ENCODE data around the gene MTMR8.
"Not testable (repeated sequence)": the region's sequence is repeated elsewhere in the genome, so short reads cannot be mapped to it uniquely, and the experiment has no call there.

Gene MTMR8

GRCh38 chrX:64394874-64395567, at the start of gene MTMR8:
MTMR8 (minus strand) TSS chrX:64395452; CDS start chrX:64395363, 89 bp downstream.
- DNase-seq (ENCODE audit: low spot score), result peak; percentile 69

- DNase-seq (ENCODE audit: low spot score), result no peak
Measured at GRCh38 chrX:64439551-64439950, 44.3 kb upstream of the MTMR8 start.

DNA sequence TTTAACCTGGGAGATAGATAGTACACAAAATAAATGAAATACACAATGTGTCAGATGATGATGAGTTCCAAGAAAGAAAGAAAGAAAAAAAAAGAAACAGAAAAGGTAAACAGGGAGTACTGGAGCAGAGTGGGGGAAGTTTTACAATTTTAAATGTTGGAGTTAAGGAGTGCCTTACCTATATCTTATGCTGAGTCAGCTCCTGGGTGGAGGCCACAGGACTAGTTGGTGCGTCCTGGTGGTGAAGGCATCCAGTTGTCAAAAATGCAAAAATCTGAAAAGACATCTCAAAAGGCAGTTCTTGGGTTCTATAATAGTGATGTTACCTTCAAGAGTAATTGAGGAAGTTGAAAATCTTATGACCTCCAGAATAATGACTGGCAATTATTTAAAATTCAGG, 42.4 kb upstream of the MTMR8 start:
- DNase-seq (ENCODE audit: low spot score), result no peak

GRCh38 chrX:64437218-64437617, 42.0 kb upstream of the MTMR8 start:
- peak; percentile 6 for DNase-seq (ENCODE audit: low spot score)

DNA sequence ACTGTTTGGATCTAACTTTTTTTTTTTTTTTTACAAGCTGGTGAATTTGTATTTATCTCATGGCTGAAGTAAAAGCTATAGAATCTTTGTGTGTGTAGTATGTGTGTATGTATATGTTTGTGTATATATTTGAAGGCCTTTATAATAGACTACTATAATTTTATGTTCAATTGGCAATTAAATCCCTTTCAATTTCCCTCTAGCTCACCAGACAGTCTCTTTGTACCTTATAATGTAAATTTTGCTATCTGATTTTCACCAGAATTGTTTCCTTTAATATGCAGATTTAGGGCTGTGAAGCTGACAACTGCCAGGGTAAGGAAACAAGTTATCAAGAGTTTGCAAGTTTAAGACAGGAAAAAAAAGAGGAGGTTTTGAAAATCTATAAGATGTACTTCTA, 33.1 kb upstream of the MTMR8 start:
- DNase-seq (ENCODE audit: low spot score), result no peak

DNA sequence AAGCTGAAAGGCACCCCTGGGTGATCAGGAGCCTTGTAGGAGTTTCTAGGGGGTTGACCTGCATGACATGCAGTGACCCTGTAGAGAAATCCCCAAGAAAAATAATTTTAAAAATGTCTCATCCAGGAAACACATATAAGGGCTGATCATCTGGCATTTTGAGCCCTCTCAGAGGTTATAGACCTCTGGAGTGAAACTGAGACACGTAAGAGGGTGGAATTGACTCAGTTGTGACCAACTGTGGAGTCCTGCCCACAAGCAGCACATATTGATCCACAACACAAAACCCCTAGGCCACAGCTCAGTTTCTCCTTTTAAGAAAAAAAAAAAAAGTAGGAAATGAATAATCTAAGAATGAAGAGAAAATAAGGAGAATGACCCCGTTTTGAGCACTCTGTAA, 32.5 kb upstream of the MTMR8 start:
- no peak for DNase-seq (ENCODE audit: low spot score)

GRCh38 chrX:64427281-64427680, 32.0 kb upstream of the MTMR8 start:
- no peak for DNase-seq (ENCODE audit: low spot score)

DNA sequence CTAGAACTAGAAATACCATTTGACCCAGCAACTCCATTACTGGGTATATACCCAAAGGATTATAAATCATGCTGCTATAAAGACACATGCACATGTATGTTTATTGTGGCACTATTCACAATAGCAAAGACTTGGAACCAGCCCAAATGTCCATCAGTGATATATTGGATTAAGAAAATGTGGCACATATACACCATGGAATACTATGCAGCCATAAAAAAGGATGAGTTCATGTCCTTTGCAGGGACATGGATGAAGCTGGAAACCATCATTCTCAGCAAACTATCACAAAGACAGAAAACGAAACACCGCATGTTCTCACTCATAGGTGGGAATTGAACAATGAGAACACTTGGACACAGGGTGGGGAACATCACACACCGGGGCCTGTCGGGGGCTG, 14.5 kb upstream of the MTMR8 start:
- not testable (repeated sequence) for DNase-seq (ENCODE audit: low spot score)

GRCh38 chrX:64398088-64398487, 2.8 kb upstream of the MTMR8 start:
- DNase-seq (ENCODE audit: low spot score), result no peak

- no peak for DNase-seq (ENCODE audit: low spot score)
Measured at GRCh38 chrX:64395568-64395929, 297 bp upstream of the MTMR8 start.

- no peak for DNase-seq (ENCODE audit: low spot score)
Measured at GRCh38 chrX:64394059-64394873, 986 bp downstream of the MTMR8 start.

DNA sequence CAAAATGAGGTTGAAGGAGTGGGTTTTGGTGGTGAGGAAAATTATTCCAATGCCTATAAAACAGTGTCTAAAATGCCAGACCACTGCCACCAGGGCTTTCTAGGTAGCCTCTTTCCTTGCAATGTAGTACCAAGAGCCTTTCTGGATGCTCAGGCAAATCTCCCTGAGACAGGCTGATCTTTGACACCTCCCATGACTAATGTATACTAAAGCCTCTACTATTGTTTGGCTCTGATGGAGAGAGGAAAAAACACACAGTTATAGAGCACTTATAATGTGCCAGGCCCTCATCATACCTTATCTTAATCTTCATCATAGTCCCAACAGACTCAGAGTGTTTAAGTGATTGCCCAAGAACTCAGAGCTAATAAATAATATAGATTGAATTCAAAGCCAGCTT, 5.8 kb downstream of the MTMR8 start:
- DNase-seq (ENCODE audit: low spot score), result no peak

GRCh38 chrX:64380789-64381188, 14.5 kb downstream of the MTMR8 start:
- not testable (repeated sequence) for DNase-seq (ENCODE audit: low spot score)

DNA sequence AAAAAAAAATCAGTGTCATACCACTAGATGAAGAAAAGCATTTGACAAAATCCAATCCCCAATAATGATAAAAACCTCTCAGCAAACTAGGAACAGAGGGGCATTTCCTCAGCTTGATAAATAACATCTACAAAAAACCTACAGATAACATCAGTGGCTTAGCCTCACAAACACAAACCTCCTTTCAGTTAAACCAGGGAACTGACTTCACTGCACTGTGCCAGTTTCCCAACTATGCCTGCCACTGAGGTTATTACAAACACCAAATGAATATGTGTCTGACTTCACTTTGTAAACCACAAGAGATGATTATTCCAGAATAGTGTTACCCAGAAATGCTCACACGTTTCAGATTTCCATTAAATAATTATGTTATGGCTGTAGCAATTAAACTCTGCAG, 15.3 kb downstream of the MTMR8 start:
- no peak for DNase-seq (ENCODE audit: low spot score)

DNA sequence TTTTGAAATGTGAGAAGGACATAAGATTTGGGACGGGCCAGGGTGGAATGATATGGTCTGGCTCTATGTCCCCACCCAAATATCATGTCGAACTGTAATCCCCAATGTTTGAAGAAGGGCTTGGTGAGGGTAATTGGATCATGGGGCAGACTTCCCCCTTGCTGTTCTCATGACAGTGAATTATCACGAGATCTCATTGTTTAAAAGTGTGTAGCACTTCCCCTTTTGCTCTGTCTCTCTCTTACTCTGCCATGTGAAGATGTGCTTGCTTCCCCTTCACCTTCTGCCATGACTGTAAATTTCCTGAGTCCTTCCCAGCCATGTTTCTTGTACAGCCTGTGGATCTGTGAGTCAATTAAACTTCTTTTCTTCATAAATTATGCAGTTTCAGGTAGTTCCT, 17.5 kb downstream of the MTMR8 start:
- no peak for DNase-seq (ENCODE audit: low spot score)

- no peak for DNase-seq (ENCODE audit: low spot score)
Measured at GRCh38 chrX:64352081-64352480, 43.2 kb downstream of the MTMR8 start.

GRCh38 chrX:64350521-64350920, 44.7 kb downstream of the MTMR8 start:
- no peak for DNase-seq (ENCODE audit: low spot score)

GRCh38 chrX:64350047-64350446, 45.2 kb downstream of the MTMR8 start:
- no peak for DNase-seq (ENCODE audit: low spot score)

GRCh38 chrX:64342811-64343210, 52.4 kb downstream of the MTMR8 start:
- DNase-seq (ENCODE audit: low spot score), result no peak

- peak; percentile 4 for DNase-seq (ENCODE audit: low spot score)
Measured at GRCh38 chrX:64338296-64338695, 57.0 kb downstream of the MTMR8 start.

DNA sequence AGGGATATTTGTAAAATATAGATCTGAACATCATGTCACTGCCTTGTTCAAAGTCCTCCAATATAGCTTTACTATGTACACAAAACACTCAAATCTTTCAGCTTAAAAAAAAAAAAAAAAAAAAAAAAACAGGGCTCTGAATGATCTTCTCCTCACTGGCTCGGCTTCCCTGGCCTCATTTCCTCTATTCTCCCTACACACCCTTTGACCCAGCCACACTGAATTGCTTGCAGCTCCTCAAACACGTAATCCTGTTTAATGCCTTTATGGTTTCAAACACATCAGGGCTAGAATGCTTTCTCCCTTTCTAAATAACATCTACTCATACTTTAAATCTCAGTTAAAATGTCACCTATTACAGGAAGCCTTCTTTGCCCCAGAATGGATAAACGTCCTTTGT, 60.8 kb downstream of the MTMR8 start:
- no peak for DNase-seq (ENCODE audit: low spot score)

- DNase-seq (ENCODE audit: low spot score), result no peak
Measured at GRCh38 chrX:64330284-64330683, 65.0 kb downstream of the MTMR8 start.

- no peak for DNase-seq (ENCODE audit: low spot score)
Measured at GRCh38 chrX:64321507-64321906, 73.7 kb downstream of the MTMR8 start.

DNA sequence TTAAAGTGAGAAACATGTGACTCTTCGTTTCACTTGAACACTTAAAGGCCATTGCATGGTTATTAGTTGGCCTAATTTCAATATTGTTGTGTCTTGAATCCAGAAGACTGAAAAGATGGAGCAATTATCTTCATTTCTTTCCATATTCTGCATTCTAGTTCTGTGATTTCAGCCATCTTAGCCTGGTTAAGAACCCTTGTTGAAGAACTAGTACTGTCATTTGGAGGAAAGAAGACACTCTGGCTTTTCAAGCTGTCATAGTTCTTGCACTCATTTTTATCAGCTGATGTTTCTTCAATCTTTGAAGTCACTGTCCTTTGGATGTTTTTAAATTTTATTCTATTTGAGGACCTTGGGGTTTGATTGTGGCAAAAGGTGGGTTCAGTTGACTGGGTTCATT, 81.6 kb downstream of the MTMR8 start:
- no peak for DNase-seq (ENCODE audit: low spot score)
